ENCODE measurements around the gene DTX3L. TPM values are rescaled to one million over a fixed set of nuclear protein-coding genes. Genes with fewer than 3 reads are reported as not detected.

Gene DTX3L
- total RNA-seq, 1 experiment from 2014 or later = 55.8 TPM

DNA sequence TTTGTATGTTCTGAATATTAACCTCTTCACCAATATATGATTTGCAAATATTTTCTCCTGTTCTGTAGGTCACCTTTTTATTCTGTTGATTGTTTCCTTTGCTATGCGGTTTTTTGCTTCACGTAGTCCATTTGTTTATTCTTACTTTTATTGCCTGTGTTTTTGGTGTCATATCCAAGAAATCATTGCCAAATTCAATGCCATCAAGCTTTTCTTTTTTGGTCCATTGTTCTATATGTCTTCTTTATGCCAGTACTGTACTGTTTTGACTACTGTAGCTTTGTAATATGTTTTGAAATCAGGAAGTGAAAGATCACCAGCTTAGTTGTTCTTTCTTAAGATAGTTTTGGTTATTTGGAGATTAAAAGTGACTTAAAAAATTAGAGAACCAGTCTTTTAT lies 17.5 kb downstream of the DTX3L start:
- no peak overlapping the region for H2AFZ ChIP-seq (ENCODE audit: low read length)
- H3K36me3 ChIP-seq (ENCODE audit: insufficient read depth, low read length) = 0 out of 2 replicates have a peak, but pooled peaks cover 5% of the 10 kb centered on the region
- no peak overlapping the region for H3K4me3 ChIP-seq (ENCODE audit: low read length)
- DNase-seq = no peak
- peaks cover 31% of the 10 kb centered on the region for H3K79me2 ChIP-seq (ENCODE audit: low read length)
- H3K9me2 ChIP-seq (replicated peaks; ENCODE audit: insufficient read depth, low read length) = no peaks in the 10 kb centered on the region
- no peak overlapping the region for H3K4me2 ChIP-seq (ENCODE audit: low read depth, low read length, poor library complexity, severe bottlenecking)
- H3K9ac ChIP-seq (ENCODE audit: low read length) = no peak overlapping the region
- H3K9me3 ChIP-seq (ENCODE audit: low read length) = peaks cover 13% of the 10 kb centered on the region
- H3K4me1 ChIP-seq (ENCODE audit: low read length) = peaks cover 39% of the 10 kb centered on the region
- H4K20me1 ChIP-seq (ENCODE audit: insufficient read depth, low read depth, low read length) = no peaks in the 10 kb centered on the region
- no peak overlapping the region for H3K27ac ChIP-seq (ENCODE audit: low read length)
- H3K27me3 ChIP-seq (ENCODE audit: low read length) = no peaks in the 10 kb centered on the region

- Histone ChIP-seq H3K27me3 (ENCODE audit: low read length) (no peaks in the 10 kb centered on the region), H3K36me3 (ENCODE audit: insufficient read depth, low read length) (0 out of 2 replicates have a peak, but pooled peaks cover 5% of the 10 kb centered on the region), H3K79me2 (ENCODE audit: low read length) (peaks cover 38% of the 10 kb centered on the region), H4K20me1 (ENCODE audit: insufficient read depth, low read depth, low read length) (no peaks in the 10 kb centered on the region), H3K27ac (ENCODE audit: low read length) (no peak overlapping the region), H3K4me3 (ENCODE audit: low read length) (no peak overlapping the region), H3K9me2 (replicated peaks; ENCODE audit: insufficient read depth, low read length) (no peaks in the 10 kb centered on the region), H3K9ac (ENCODE audit: low read length) (no peak overlapping the region), H3K9me3 (ENCODE audit: low read length) (peaks cover 13% of the 10 kb centered on the region), H3K4me2 (ENCODE audit: low read depth, low read length, poor library complexity, severe bottlenecking) (no peak overlapping the region), H2AFZ (ENCODE audit: low read length) (no peak overlapping the region), H3K4me1 (ENCODE audit: low read length) (peaks cover 37% of the 10 kb centered on the region)
- no peak for DNase-seq
Measured at GRCh38 chr3:122582390-122582789, 18.3 kb downstream of the DTX3L start.

GRCh38 chr3:122586098-122586497 lies 22.0 kb downstream of the DTX3L start:
- Histone ChIP-seq H3K4me2 (ENCODE audit: low read depth, low read length, poor library complexity, severe bottlenecking) (no peak overlapping the region), H3K27ac (ENCODE audit: low read length) (no peak overlapping the region; the same call in 1 of the 2 replicates), H3K9me3 (ENCODE audit: low read length) (peaks cover 12% of the 10 kb centered on the region), H2AFZ (ENCODE audit: low read length) (no peak overlapping the region), H3K4me1 (ENCODE audit: low read length) (peaks cover 35% of the 10 kb centered on the region), H3K4me3 (ENCODE audit: low read length) (no peak overlapping the region), H3K9ac (ENCODE audit: low read length) (no peak overlapping the region), H3K36me3 (ENCODE audit: insufficient read depth, low read length) (0 out of 2 replicates have a peak, but pooled peaks cover 5% of the 10 kb centered on the region), H4K20me1 (ENCODE audit: insufficient read depth, low read depth, low read length) (no peaks in the 10 kb centered on the region), H3K79me2 (ENCODE audit: low read length) (peaks cover 39% of the 10 kb centered on the region), H3K27me3 (ENCODE audit: low read length) (no peaks in the 10 kb centered on the region), H3K9me2 (replicated peaks; ENCODE audit: insufficient read depth, low read length) (no peaks in the 10 kb centered on the region)
- DNase-seq = no peak

GRCh38 chr3:122586773-122587485 lies 22.8 kb downstream of the DTX3L start:
- Histone ChIP-seq H3K9ac (ENCODE audit: low read length) (no peak overlapping the region), H3K9me3 (ENCODE audit: low read length) (peaks cover 4% of the 10 kb centered on the region; the same call in 1 of the 2 replicates), H2AFZ (ENCODE audit: low read length) (no peak overlapping the region), H4K20me1 (ENCODE audit: insufficient read depth, low read depth, low read length) (no peaks in the 10 kb centered on the region), H3K4me3 (ENCODE audit: low read length) (no peak overlapping the region), H3K36me3 (ENCODE audit: insufficient read depth, low read length) (0 out of 2 replicates have a peak, but pooled peaks cover 4% of the 10 kb centered on the region), H3K79me2 (ENCODE audit: low read length) (peaks cover 30% of the 10 kb centered on the region), H3K4me2 (ENCODE audit: low read depth, low read length, poor library complexity, severe bottlenecking) (no peak overlapping the region), H3K4me1 (ENCODE audit: low read length) (peaks cover 35% of the 10 kb centered on the region), H3K27ac (ENCODE audit: low read length) (peak overlapping the region; percentile 31), H3K9me2 (replicated peaks; ENCODE audit: insufficient read depth, low read length) (no peaks in the 10 kb centered on the region), H3K27me3 (ENCODE audit: low read length) (no peaks in the 10 kb centered on the region)
- no peak for DNase-seq

DNA sequence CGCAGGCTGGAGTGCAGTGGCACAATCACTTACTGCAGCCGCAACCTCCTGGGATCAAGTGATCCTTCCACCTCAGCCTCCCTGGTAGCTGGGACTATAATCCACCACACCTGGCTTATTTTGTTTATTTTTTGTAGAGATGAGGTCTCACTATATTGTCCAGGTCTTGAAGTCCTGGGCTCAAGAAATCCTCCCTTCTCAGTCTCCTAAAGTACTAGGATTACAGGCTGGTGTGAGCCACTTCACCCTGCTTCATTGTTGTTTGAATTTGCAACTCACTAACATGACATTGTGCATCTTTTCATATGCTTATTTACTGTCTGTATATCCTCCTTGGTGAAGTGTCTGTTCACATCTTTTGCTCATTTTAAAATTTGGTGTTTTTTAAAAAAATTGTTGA lies 23.4 kb downstream of the DTX3L start:
- Histone ChIP-seq H4K20me1 (ENCODE audit: insufficient read depth, low read depth, low read length) (no peaks in the 10 kb centered on the region), H3K4me2 (ENCODE audit: low read depth, low read length, poor library complexity, severe bottlenecking) (no peak overlapping the region), H3K4me1 (ENCODE audit: low read length) (peaks cover 35% of the 10 kb centered on the region), H3K27ac (ENCODE audit: low read length) (no peak overlapping the region), H3K4me3 (ENCODE audit: low read length) (no peak overlapping the region), H3K9ac (ENCODE audit: low read length) (no peak overlapping the region), H3K9me3 (ENCODE audit: low read length) (no peaks in the 10 kb centered on the region), H3K79me2 (ENCODE audit: low read length) (peaks cover 26% of the 10 kb centered on the region; the same call in 1 of the 2 replicates), H3K27me3 (ENCODE audit: low read length) (no peaks in the 10 kb centered on the region), H3K9me2 (replicated peaks; ENCODE audit: insufficient read depth, low read length) (no peaks in the 10 kb centered on the region), H2AFZ (ENCODE audit: low read length) (no peak overlapping the region), H3K36me3 (ENCODE audit: insufficient read depth, low read length) (no peaks in the 10 kb centered on the region)
- DNase-seq = no peak

DNA sequence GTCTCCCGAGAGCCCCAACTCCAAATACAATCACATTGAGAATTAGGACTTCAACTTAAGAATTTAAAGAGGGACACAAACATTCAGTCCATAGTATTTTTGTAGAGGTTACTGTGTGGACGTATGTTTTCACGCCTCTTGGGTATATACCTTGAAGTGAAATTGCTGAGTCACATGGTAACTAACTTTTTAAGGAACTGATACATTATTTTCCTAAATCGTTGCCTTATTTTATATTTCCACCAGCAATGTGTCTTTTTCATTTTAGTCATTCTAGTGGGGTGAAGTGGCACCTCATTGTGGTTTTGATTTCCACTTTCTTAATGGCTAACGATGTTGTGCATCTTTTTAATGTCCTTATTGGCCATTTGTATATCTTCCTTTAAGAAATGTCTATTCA lies 25.2 kb downstream of the DTX3L start:
- peak; percentile 57 for DNase-seq
- peaks cover 38% of the 10 kb centered on the region for H3K4me1 ChIP-seq (ENCODE audit: low read length)

GRCh38 chr3:122590610-122591009 lies 26.5 kb downstream of the DTX3L start:
- Histone ChIP-seq H3K27ac (ENCODE audit: low read length) (no peak overlapping the region), H3K4me2 (ENCODE audit: low read depth, low read length, poor library complexity, severe bottlenecking) (no peak overlapping the region), H3K36me3 (ENCODE audit: insufficient read depth, low read length) (no peaks in the 10 kb centered on the region), H3K9me2 (replicated peaks; ENCODE audit: insufficient read depth, low read length) (no peaks in the 10 kb centered on the region), H2AFZ (ENCODE audit: low read length) (no peak overlapping the region), H3K79me2 (ENCODE audit: low read length) (peaks cover 20% of the 10 kb centered on the region; the same call in 1 of the 2 replicates), H3K9me3 (ENCODE audit: low read length) (no peaks in the 10 kb centered on the region), H4K20me1 (ENCODE audit: insufficient read depth, low read depth, low read length) (no peaks in the 10 kb centered on the region), H3K4me3 (ENCODE audit: low read length) (no peak overlapping the region), H3K9ac (ENCODE audit: low read length) (no peak overlapping the region), H3K4me1 (ENCODE audit: low read length) (peaks cover 43% of the 10 kb centered on the region), H3K27me3 (ENCODE audit: low read length) (no peaks in the 10 kb centered on the region)
- DNase-seq = no peak

More for the DNA sequence above, 25.2 kb downstream of the DTX3L start:
- H3K79me2 ChIP-seq (ENCODE audit: low read length) = peaks cover 24% of the 10 kb centered on the region; the same call in 1 of the 2 replicates
- H3K9me3 ChIP-seq (ENCODE audit: low read length) = no peaks in the 10 kb centered on the region
- peak overlapping the region; percentile 17; the same call in 1 of the 2 replicates for H2AFZ ChIP-seq (ENCODE audit: low read length)
- H4K20me1 ChIP-seq (ENCODE audit: insufficient read depth, low read depth, low read length) = no peaks in the 10 kb centered on the region
- no peak overlapping the region for H3K4me3 ChIP-seq (ENCODE audit: low read length)
- no peaks in the 10 kb centered on the region for H3K36me3 ChIP-seq (ENCODE audit: insufficient read depth, low read length)
- peak overlapping the region; percentile 33 for H3K4me2 ChIP-seq (ENCODE audit: low read depth, low read length, poor library complexity, severe bottlenecking)
- peak overlapping the region; percentile 46 for H3K27ac ChIP-seq (ENCODE audit: low read length)
- no peaks in the 10 kb centered on the region for H3K27me3 ChIP-seq (ENCODE audit: low read length)
- no peaks in the 10 kb centered on the region for H3K9me2 ChIP-seq (replicated peaks; ENCODE audit: insufficient read depth, low read length)
- H3K9ac ChIP-seq (ENCODE audit: low read length) = no peak overlapping the region

GRCh38 chr3:122594025-122594424 lies 29.9 kb downstream of the DTX3L start:
- Histone ChIP-seq H4K20me1 (ENCODE audit: insufficient read depth, low read depth, low read length) (no peaks in the 10 kb centered on the region), H3K4me2 (ENCODE audit: low read depth, low read length, poor library complexity, severe bottlenecking) (no peak overlapping the region), H3K36me3 (ENCODE audit: insufficient read depth, low read length) (no peaks in the 10 kb centered on the region), H2AFZ (ENCODE audit: low read length) (no peak overlapping the region), H3K4me3 (ENCODE audit: low read length) (no peak overlapping the region), H3K79me2 (ENCODE audit: low read length) (peaks cover 2% of the 10 kb centered on the region; the same call in 1 of the 2 replicates), H3K4me1 (ENCODE audit: low read length) (peaks cover 30% of the 10 kb centered on the region), H3K9me3 (ENCODE audit: low read length) (no peaks in the 10 kb centered on the region), H3K27ac (ENCODE audit: low read length) (no peak overlapping the region), H3K9me2 (replicated peaks; ENCODE audit: insufficient read depth, low read length) (no peaks in the 10 kb centered on the region), H3K27me3 (ENCODE audit: low read length) (no peaks in the 10 kb centered on the region), H3K9ac (ENCODE audit: low read length) (no peak overlapping the region)
- DNase-seq = no peak

All from Karpas-422 (cell line).